ENCODE measurements around the gene ABCB8.
"Not testable (repeated sequence)": the region's sequence is repeated elsewhere in the genome, so short reads cannot be mapped to it uniquely, and the experiment has no call there.

ABCB8 gene

DNA sequence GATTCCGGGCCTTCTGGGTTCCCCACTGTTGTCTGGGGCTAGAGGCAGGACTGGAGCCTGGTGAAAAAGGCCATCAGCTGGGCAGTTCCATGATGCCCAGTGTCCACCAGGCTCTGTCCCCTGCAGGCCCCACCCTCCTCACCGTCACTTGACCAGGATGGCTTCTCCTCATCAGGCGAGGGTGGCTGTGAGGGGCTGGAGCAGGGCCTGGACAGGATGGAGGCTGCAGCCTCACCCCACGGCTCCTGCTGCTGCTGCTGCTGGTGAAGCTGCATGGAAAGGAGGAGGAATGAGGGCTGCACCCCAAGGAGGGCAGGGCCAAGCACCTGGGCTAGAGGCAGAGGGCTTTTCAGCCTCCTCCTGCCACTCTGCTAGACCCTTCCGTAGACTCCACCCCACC is 12.3 kb upstream of the ABCB8 start:
- no peak for DNase-seq

DNA sequence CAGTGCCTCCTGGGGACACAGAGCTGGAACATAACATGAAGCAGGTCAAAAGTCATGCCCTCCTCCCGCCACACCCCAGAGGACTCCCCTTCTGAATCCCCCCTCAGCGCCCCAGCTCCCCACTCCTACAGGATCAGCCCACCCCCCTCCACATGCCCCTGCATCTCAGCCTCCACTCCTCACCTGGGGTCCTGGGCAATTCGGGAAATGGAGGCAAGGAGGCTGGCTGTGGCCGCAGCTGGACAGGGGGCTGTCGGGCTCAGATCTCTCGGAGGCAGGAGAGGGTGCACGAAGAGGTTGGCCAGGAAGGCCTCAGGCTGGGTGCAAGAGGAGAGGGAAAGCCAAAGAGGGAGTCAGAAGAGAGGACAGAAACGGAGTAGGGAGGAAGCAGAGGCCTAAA is 11.7 kb upstream of the ABCB8 start:
- no peak for DNase-seq

DNA sequence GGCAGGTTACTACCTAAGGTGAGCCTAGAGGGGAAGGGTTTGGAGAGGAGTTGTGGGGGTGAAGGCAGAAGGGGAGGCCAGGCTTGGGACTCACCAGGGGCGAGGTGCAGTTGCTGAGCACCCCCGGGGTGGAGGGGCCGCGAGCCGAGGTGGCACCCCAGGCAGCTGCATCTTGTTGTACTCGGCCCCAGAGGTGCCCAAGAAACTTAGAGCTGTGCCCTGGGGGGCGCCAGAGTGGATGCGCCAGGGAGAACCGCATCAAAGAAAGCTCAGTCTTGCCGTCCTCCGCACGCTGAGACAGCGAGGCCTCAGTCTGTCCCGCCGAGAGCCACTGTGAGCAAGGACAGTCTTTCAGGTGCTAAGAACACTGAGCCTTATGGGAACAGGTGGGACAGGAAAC is 11.3 kb upstream of the ABCB8 start:
- no peak for DNase-seq

DNA sequence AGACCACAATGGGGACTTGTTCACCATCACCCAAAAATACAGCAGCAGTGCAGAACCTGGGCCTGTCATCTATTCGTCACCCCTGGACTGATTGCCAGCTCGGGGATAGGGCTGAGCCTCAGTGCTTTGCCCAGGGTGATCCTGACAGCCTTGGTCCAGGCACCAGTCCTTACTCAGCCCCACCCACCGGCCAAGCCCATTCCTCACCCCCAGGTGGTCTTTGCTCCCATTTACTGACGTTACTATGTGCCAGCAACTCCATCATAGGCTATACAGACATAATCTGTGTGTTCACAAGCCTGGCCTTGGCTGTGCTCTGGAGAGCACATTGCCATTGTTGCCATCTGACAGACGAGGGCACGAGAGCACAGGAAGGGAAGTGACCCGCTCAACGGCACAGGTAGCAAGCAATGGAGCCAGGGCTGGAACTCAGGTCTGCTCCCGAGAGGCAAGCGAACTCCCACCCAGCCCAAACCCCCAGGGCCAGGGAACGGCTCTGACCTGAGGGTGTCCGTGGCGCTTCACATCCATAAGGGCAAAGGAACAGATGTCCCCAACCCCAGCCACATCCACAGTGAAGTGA is 10.8 kb upstream of the ABCB8 start:
- no peak for DNase-seq

DNA sequence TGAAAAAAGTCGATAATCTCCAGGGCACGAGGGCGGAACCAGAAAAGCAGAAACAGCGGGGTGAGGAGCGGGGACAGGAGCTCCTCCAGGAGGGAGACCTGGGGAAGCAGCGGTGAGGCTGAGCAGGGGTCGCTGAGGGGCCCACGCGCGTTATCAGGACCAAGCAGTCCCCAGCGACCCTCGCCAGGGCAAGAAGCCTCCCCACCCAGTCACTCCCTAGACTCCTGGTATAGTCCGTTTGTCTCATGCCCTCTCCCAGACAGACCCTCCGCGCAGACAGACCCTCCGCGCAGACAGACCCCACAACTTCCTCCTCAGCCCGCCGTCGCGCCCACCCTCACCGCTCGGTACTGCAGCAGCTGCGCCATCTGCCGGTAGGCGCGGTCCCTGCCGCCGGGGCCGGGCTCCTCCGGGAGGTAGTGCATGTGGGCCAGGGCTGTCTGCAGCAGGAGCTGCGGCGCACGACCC is 10.3 kb upstream of the ABCB8 start:
- DNase-seq, result peak; percentile 38

DNA sequence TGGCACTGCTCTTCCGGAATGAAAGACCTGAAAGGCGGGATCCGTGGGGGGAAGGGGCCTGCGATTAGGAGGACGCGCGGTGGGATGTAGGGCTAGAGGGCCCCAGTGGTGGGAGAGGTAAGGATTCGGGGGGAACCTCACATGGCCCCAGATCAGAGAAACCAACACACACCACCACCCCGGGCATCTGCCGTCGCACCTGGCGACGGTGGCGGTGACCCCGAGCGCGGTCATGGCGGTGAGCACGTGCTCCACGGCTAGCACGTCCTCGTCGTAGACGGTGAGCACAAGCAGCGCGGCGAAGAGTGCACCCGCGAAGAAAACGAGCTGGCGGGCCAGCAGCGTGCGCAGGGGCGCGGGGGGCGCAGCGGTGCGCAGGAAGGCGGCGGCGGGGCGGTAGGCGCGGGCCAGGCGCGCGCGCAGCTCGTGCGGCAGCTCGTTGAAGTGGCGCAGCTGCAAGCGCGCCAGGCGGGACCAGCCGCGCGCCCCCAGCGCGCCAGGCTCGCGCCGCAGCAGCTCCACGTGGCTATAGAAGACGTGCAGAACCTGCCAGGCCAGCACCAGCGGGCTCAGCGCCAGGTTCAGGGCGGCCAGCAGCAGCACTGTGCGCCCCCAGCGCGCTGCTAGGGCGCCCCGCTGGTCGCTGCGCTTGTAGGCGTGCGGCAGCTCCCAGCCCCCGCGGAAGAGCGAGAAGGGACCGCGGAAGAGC is 9.7 kb upstream of the ABCB8 start:
- DNase-seq, result no peak

DNA sequence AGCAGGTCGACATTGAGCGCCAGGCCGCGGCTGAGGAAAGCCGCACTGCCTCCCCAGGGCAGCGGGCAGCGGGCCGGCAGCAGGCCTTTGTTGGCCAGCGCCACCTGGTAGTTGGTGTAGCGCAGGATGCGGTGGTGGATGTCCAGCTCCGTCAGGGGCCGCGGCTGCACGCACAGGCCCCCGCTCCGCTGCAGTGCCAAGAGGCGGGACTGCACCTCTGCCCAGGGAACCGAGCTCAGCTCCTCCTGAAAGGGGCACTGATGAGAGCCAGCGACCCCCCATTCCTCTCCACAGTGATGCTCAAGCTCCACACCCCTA is 9.2 kb upstream of the ABCB8 start:
- DNase-seq, result no peak

DNA sequence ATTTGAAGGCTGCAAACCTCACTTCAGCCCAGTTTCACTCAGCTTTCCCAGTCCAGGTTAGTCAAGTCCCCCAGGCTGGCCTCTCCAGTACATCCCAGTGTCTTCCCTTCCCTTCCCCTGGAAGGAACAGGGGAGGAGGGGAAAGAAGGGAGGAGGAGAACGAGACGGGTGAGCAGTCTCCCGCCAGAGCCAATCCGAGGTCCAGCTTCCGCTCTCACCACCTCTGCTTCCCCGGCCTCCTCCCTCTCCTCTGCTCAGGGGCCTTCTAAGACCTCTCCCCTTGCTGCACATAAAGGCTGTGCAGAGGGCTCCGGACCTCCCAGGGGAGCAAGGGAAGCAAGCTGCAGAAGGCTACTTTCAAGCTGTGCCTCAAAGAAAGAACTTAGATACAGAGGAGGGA is 8.0 kb upstream of the ABCB8 start:
- no peak for DNase-seq

DNA sequence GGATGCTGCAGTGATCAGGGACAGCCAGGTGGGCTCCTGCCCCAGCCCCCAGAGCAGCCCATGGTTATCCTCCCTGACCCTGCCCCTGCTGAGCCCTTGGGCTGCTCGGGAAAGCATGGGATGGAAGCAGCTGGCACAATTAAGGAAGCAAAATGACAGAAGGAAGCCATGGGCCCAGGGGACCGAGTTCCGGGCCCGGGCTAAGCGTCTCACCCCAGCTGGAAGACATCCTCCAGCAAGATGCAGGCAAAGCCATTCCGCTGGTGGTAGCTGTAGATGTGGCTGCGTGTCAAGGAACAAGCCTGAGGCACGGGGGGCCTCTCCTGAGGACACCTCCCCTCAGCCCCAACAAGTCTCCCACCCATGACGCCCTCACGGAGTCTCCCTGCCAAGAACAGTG is 5.0 kb upstream of the ABCB8 start:
- DNase-seq, result peak; percentile 43

DNA sequence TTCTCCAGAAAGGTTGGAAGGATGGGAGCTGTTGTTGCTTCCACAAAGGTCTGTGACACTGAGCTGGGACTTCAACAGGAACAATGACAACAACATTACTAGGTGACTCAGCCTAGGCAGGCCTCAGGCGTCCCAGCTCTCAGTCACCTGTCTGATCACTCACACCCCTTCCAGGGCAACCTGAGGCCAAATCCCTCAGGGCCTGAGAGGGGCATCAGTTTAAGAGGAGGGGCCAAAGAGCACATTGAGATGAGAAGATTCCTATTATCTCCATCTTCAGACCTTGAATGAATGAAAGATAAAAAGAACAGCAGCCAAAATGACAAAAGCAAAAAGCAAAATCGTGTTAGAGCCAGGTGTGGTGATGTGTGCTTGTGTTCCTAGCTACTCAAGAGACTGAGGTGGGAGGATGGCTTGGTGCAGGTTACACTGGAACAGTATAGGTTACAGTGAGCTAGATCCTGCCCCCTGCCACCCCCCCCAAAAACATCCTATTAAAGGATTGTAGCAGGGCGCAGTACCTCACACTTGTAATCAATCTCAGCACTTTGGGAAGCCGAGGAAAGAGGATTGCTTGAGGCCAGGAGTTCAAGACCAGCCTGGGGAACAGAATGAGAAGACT is 3.7 kb upstream of the ABCB8 start, which contains the start of gene ATG9B:
TSS of gene ATG9B (minus strand) at position 60 of the 622 bp plus-strand sequence. CDS start 71 bp downstream, outside the sequence.
- no peak for DNase-seq

DNA sequence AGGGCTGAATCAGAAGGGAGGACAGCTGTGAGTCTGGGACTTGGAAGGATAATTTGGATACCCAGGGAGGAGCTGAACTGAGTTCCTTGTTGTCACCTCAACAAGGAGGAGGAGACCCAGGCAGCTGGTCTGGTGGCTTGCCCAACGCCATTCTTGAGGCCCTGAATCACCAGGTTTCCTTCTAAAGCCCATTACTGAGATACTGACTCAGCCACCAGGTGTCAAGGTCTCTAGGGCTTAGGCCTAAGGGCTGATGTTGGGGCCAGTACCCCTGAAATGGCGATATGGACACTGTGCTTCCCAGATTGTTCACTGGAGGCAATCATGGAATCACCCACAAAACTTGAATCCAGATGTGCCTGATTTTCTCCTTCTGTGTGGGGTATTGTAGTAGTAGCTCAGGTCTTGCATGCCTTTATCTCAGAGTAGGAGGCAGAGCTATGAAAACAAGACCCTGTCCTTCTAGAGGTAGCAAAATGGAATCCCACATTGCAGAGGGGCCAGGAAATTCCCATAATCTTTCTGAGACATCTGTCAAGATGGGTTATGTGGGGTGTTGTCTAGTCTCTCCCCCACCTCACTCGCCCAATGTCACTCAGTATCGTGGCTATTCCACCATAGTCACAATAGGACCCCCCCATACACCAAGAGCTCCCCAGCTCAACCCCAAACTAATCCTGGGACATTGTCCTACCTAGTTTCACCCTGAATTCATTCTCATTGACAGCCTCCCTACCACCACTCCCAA is 2.2 kb upstream of the ABCB8 start:
- DNase-seq, result no peak

DNA sequence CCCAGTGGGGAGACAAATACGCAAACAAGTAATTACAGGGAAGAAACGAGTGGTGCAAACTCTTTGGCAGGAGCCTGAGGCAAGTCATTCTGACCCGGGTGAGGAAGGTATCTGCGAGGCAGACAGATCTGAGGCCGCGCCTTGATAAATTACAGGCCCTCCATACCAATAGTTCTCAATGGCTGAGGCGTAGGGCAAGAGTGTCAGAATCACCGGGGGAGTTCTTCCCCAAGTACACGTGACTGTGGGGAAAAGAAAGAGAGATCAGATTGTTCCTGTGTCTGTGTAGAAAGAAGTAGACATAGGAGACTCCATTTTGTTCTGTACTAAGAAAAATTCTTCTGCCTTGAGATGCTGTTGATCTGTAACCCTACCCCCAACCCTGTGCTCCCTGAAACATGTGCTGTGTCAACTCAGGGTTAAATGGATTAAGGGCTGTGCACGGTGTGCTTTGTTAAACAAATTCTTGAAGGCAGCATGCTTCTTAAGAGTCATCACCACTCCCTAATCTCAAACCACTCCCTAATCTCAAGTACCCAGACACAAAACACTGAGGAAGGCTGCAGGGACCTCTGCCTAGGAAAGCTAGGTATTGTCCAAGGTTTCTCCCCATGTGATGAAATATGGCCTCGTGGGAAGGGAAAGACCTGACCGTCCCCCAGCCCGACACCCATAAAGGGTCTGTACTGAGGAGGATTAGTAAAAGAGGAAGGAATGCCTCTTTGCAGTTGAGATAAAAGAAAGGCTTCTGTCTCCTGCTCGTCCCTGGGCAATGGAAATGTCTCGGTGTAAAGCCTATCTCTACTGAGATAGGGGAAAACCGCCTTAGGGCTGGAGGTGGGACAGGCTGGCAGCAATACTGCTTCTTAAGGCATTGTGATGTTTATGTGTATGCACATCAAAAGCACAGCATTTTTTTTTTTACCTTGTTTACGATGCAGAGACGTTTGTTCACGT is 1.2 kb upstream of the ABCB8 start:
- DNase-seq, result not testable (repeated sequence)

DNA sequence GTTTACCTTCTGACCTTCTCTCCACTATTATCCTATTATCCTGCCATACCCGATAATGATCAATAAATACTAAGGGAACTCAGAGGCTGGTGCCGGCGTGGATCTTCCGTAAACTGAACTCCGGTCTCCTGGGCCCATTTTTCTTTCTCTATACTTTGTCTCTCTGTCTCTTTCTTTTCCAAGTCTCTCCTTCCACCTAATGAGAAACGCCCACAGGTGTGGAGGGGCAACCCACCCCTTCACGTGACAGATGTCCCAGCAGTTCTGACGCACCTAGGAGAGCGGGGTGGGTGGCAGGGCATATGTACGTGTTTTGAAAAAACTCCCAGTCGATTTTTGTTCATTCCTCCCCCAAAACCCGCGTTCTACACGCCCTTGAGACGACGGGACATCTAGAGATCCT is 521 bp upstream of the ABCB8 start:
- DNase-seq, result not testable (repeated sequence)

DNA sequence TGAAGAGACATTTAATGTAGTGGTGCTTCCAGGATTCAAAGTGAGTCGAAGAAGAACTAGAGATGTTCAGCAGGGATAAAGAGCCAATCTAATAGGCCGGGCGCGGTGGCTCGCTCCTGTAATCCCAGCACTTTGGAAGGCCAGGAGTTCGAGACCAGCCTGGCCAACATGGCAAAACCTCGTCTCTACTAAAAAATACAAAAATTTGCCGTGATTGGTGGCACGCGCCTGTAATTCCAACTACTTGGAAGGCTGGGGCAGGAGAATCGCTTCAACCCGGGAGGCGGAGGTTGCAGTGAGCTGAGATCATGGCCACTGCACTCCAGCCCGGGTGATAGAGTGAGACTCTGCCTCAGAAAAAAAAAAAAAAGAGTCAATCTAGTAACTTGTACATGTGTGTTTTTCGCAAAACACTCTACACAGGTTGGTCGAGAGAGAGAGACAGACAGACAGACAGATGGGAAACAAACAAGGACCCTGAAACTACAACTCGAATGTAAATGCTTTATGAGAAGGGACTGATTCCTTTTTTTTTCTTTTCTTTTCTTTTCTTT is 775 bp downstream of the ABCB8 start:
- no peak for DNase-seq

DNA sequence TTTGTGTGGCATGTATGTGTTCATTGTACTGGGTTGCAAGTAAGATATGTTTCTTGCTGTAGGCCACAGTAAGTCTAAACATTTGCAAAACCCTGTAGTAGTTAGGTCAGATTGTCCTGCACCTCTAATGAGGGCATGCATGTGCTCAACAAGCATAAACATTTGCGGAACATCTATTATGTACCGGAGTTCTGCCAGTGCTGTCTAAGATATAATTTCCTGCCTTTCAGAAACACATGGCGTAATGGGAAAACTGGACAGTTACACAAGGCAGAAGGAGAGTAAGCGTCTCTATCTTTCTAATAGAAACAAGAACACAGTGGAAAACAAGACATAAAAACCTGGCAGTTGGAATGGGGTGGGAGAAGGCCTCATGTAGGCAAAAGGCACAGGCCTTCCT is 2.8 kb downstream of the ABCB8 start:
- DNase-seq, result no peak

DNA sequence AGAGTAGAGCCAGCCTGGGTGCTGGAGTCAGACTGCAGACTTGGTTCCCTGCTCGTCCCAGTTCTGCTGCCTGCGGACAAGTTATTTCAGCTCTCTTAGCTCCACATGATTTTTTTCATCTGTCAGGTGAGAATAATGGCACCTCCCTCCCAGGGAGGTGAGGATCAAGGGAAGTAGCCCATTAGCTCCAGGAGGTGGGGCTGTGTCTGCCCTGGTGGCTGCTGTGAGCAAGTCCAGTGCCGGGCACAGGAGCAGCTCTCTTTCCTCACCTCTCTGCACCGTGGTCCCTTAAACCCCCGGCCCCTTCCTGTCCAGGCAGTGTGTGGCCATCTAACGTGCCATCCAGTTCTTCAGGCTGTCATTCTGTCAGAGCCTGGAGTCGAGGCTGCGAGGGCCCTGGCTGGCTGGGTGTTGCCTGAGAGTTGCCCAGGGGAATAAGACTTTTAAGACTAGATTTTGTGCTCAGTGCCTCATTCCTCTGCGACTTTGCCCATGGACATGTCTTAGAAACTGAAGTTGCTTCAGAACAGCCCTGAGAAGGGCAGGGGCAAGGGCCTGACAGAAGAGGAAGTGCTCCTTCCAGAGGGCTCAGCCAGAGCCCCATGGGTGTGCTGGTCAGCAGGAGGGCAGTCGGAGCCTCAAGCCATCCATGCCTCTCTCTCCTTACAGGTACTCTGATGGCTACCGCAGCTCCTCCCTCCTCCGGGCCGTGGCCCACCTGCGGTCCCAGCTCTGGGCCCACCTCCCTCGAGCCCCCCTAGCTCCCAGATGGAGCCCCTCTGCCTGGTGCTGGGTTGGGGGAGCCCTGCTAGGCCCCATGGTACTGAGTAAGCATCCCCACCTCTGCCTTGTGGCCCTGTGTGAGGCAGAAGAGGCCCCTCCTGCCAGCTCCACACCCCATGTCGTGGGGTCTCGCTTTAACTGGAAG is 5.0 kb downstream of the ABCB8 start:
- no peak for DNase-seq

DNA sequence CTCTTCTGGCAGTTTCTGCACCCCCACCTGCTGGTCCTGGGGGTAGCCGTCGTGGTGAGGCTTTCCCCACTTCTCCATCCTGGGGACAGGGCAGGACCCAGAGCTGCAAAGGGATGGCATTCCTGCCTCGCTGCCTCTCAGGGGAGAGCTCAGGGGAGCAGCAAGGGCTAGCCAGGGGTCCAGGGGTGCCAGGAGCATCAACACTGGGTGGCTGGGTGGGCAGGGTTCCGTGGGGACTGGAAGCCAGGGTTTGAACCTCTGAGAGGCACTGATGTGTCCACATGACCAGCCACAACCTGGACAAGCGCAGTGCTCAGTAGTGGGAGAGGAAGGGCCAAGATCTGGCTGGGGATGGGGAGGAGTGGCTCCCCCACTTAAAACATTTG is 5.6 kb downstream of the ABCB8 start:
- DNase-seq, result no peak

DNA sequence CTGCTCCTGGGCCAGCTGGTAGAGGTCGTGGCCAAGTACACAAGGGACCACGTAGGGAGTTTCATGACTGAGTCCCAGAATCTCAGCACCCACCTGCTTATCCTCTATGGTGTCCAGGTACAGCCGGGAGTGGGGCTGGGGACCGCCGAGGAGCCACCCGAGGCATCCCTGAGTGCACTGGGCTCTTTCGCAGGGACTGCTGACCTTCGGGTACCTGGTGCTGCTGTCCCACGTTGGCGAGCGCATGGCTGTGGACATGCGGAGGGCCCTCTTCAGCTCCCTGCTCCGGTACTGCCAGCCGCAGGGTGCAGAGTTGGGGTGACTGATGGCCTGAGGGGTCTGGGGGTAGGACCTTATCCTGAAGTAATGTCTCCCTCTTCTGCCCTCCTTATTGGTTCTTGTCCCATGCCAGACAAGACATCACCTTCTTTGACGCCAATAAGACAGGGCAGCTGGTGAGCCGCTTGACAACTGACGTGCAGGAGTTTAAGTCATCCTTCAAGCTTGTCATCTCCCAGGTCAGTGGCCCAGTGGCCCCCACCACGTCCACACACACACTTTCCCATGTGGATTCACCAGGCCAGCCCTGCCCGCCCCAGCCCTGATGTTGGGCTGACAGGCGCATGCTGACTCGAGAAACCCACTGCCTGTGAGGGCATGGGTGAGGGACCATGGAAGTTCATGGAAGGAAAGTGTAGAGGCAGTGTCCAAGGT is 6.2 kb downstream of the ABCB8 start:
- DNase-seq, result no peak

DNA sequence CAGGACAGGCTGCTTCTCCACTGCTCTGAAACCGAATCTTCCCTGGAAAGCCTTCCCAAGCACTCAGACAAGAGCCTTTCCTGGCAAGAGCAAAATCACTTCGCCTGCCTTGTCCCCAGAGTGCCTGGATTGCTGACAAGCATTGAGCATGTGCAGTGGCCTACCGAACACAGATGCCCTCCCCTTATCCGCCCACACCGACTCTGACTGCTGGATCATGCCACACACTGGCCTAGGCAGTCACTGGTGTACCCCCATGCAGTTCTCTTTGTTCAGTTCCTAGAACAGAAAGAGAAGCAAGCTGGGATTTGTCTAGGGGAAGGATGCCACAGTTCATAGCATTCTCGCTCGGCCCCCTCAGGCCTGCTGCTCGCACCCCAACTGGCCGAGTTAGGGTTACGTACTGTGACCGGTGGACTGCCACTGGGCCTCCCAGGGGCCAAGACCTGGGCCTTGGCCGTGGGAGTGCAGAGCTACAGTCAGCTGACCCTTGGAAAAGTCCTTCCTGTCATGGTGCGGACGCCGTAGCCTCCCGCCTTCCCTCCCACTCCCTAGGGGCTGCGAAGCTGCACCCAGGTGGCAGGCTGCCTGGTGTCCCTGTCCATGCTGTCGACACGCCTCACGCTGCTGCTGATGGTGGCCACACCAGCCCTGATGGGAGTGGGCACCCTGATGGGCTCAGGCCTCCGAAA is 6.9 kb downstream of the ABCB8 start:
- no peak for DNase-seq

DNA sequence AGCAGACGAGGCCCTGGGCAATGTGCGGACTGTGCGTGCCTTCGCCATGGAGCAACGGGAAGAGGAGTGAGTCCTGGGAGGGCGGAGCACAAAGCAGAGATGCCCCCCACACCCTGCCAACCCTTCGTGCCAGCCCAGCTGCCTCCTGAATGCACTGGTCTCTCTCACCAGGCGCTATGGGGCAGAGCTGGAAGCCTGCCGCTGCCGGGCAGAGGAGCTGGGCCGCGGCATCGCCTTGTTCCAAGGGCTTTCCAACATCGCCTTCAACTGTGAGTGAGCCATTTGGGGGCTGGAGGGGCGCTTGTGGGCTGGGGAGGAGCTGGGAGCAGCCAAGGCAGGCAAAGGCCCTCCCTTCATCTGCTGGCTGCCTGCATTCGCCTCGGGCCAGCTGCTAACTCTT is 7.7 kb downstream of the ABCB8 start:
- no peak for DNase-seq
